DOHH2 (cell line): ENCODE results near the gene ADGRL3.

Source experiments
- H3F3A ChIP-seq: fragments of 200-600 bp; sonication (generic), shearing (Covaris generic); 2 replicates; pipeline ENCODE4 v1.6.0; 2016; ENCODE audit warnings: antibody characterized with exemption, mild to moderate bottlenecking; ENCODE audit not compliant: control insufficient read depth, insufficient read depth
- H3K27ac ChIP-seq: fragments of 200-600 bp; sonication (generic); 2 replicates; pipeline ENCODE4 v1.5.1; 2014; ENCODE audit warnings: low read depth, mild to moderate bottlenecking, low read length, moderate library complexity
- H3K27me3 ChIP-seq: fragments of 200-600 bp; sonication (generic); 2 replicates; pipeline ENCODE4 v1.6.1; 2014; ENCODE audit warnings: mild to moderate bottlenecking, low read length, mixed read lengths; ENCODE audit not compliant: control insufficient read depth
- H3K36me3 ChIP-seq: fragments of 200-600 bp; sonication (generic); 2 replicates; pipeline ENCODE4 v1.6.1; 2014; ENCODE audit warnings: mild to moderate bottlenecking, low read length, moderate library complexity, mixed read lengths; ENCODE audit not compliant: control insufficient read depth
- H3K4me1 ChIP-seq: fragments of 200-600 bp; sonication (generic); 2 replicates; pipeline ENCODE4 v1.6.1; 2014; ENCODE audit warnings: mild to moderate bottlenecking, low read length, mixed read lengths; ENCODE audit not compliant: control insufficient read depth
- H3K4me2 ChIP-seq: fragments of 200-600 bp; sonication (generic); 2 replicates; pipeline ENCODE4 v1.6.0; 2014; ENCODE audit warnings: mild to moderate bottlenecking, low read length, moderate library complexity
- H3K4me3 ChIP-seq: fragments of 200-600 bp; sonication (generic); 2 replicates; pipeline ENCODE4 v1.5.1; 2014; ENCODE audit warnings: mild to moderate bottlenecking, low read length, mixed read lengths
- H3K79me2 ChIP-seq: fragments of 200-600 bp; sonication (generic); 2 replicates; pipeline ENCODE4 v1.6.1; 2014; ENCODE audit warnings: mild to moderate bottlenecking, low read length, mixed read lengths; ENCODE audit not compliant: control insufficient read depth
- H3K9me2 ChIP-seq: fragments of 200-600 bp; sonication (generic); replicated peaks from 2 replicates; pipeline ENCODE4 v1.6.1; 2014; ENCODE audit warnings: mild to moderate bottlenecking, low read length, mixed read lengths; ENCODE audit not compliant: control insufficient read depth
- H3K9me3 ChIP-seq: fragments of 200-600 bp; sonication (generic); 2 replicates; pipeline ENCODE4 v1.6.1; 2014; ENCODE audit warnings: antibody characterized with exemption, low read length, mixed read lengths; ENCODE audit not compliant: control insufficient read depth, insufficient read depth
- H4K20me1 ChIP-seq: fragments of 200-600 bp; sonication (generic); 2 replicates; pipeline ENCODE4 v1.6.0; 2014; ENCODE audit warnings: low read depth, mild to moderate bottlenecking, antibody characterized with exemption, low read length, moderate library complexity; ENCODE audit not compliant: control insufficient read depth, insufficient read depth
- CTCF ChIP-seq: fragments of 200-600 bp; sonication (generic); IDR thresholded peaks from one replicate; pipeline ENCODE4 v1.5.1; 2014; ENCODE audit warnings: antibody characterized with exemption, mild to moderate bottlenecking, low read depth, low read length; ENCODE audit not compliant: poor library complexity, severe bottlenecking
- EZH2phosphoT487 ChIP-seq: fragments of 200-600 bp; sonication (generic); IDR thresholded peaks from 2 replicates; pipeline ENCODE4 v1.6.1; 2017; ENCODE audit warnings: borderline replicate concordance, mild to moderate bottlenecking, antibody characterized with exemption, low read length, moderate library complexity, mixed read lengths

ADGRL3 gene

GRCh38 chr4:61877893-61878292 is 677.8 kb downstream of the ADGRL3 start:
- Histone ChIP-seq H3K9me2 (no peaks in the 10 kb centered on the region), H3K36me3 (no peaks in the 10 kb centered on the region), H3K27ac (no peak overlapping the region), H3K79me2 (no peaks in the 10 kb centered on the region), H3K4me2 (no peak overlapping the region), H3K4me3 (no peak overlapping the region), H3K4me1 (no peaks in the 10 kb centered on the region), H3F3A (no peaks in the 10 kb centered on the region), H3K9me3 (peaks cover 3% of the 10 kb centered on the region; the same call in 1 of the 2 replicates), H3K27me3 (no peaks in the 10 kb centered on the region), H4K20me1 (no peaks in the 10 kb centered on the region)
- TF ChIP-seq CTCF (no peak), EZH2phosphoT487 (no peak)

- no peaks in the 10 kb centered on the region for H4K20me1 ChIP-seq
- TF ChIP-seq CTCF, result no peak
- no peak for TF ChIP-seq EZH2phosphoT487
- no peaks in the 10 kb centered on the region for H3K27me3 ChIP-seq
- H3K36me3 ChIP-seq, result no peaks in the 10 kb centered on the region
- H3F3A ChIP-seq, result no peaks in the 10 kb centered on the region
- no peaks in the 10 kb centered on the region for H3K79me2 ChIP-seq
- H3K4me3 ChIP-seq, result no peak overlapping the region
- no peak overlapping the region for H3K4me2 ChIP-seq
- H3K9me3 ChIP-seq, result peaks cover 3% of the 10 kb centered on the region; the same call in 1 of the 2 replicates
- H3K4me1 ChIP-seq, result no peaks in the 10 kb centered on the region
- H3K27ac ChIP-seq, result no peak overlapping the region
- no peaks in the 10 kb centered on the region for H3K9me2 ChIP-seq
Measured at GRCh38 chr4:61882381-61882780, 682.3 kb downstream of the ADGRL3 start.

- H3K9me2 ChIP-seq, result no peaks in the 10 kb centered on the region
- no peaks in the 10 kb centered on the region for H3K27me3 ChIP-seq
- H3K27ac ChIP-seq, result no peak overlapping the region
- peaks cover 3% of the 10 kb centered on the region; the same call in 1 of the 2 replicates for H3K9me3 ChIP-seq
- no peaks in the 10 kb centered on the region for H3K36me3 ChIP-seq
- H3F3A ChIP-seq, result no peaks in the 10 kb centered on the region
- no peak overlapping the region for H3K4me2 ChIP-seq
- H3K4me1 ChIP-seq, result no peaks in the 10 kb centered on the region
- no peaks in the 10 kb centered on the region for H4K20me1 ChIP-seq
- H3K4me3 ChIP-seq, result no peak overlapping the region
- H3K79me2 ChIP-seq, result no peaks in the 10 kb centered on the region
- TF ChIP-seq CTCF (no peak), EZH2phosphoT487 (no peak)
Measured at GRCh38 chr4:61886131-61886530, 686.0 kb downstream of the ADGRL3 start.
